ENCODE measurements around the gene ZC3H7A.

DNA sequence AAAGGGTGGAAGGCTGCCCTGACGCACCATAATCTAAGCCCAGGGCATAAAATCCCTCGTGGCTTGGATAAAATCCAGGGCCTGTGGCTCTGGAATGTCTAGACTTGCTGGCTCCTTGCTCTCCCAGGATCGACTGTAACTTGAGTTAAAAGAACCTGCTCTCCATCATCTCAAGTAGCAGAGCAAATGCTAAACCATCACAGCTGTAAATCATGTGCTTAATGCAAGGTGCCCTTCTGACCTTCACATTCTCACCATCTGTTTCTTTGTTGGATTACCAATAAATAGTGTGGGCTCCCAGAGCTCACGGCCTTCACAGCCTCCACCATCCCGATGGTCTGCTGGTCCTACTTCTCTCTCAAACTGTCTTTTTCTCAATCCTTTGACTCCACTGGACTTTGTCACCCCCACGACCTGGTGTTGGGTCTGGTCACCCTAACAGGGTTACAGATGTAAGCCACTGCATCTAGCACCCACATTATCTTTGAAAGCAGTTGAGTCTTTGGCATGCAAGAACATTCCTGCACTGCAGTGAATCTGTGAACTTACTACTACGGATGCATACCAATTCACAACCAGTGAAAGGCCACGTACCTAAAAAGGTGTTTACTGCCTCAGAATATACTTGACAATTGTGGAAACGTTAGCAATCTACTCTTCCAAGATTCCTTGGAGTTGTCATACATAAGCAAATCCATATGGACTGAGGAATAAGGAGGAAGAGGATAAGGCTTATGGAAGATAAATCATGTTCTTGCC, 39.0 kb upstream of the ZC3H7A start:
- TF ChIP-seq, protein P1, sequence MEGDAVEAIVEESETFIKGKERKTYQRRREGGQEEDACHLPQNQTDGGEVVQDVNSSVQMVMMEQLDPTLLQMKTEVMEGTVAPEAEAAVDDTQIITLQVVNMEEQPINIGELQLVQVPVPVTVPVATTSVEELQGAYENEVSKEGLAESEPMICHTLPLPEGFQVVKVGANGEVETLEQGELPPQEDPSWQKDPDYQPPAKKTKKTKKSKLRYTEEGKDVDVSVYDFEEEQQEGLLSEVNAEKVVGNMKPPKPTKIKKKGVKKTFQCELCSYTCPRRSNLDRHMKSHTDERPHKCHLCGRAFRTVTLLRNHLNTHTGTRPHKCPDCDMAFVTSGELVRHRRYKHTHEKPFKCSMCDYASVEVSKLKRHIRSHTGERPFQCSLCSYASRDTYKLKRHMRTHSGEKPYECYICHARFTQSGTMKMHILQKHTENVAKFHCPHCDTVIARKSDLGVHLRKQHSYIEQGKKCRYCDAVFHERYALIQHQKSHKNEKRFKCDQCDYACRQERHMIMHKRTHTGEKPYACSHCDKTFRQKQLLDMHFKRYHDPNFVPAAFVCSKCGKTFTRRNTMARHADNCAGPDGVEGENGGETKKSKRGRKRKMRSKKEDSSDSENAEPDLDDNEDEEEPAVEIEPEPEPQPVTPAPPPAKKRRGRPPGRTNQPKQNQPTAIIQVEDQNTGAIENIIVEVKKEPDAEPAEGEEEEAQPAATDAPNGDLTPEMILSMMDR (IDR thresholded peaks at IDR 0.05; ENCODE audit: low read length): no peak
- no peak for TF ChIP-seq EZH2 (optimal IDR thresholded peaks at IDR 0.05; ENCODE audit: low read depth, low read length)
